IMR-90 (cell line): ENCODE results near the gene MSI2. TPM values are rescaled to one million over a fixed set of nuclear protein-coding genes. Genes with fewer than 3 reads are reported as not detected.

Experiments
- ATAC-seq: fragments of 200-7000 bp; cut with Tn5 transposase; 2 replicates; pipeline ENCODE4 v1.9.1; 2020; ENCODE audit warnings: low read depth, mild to moderate bottlenecking, moderate library complexity
- BruUV-seq: library from RNA; stranded (reverse); fragments of 400-500 nt; replicated peaks from 2 replicates; lab custom pipeline; 2021; lab: Mats Ljungman, UMichigan
- CTCF ChIA-PET: fragments of 300-600 bp; formaldehyde crosslinking; extraction: SDS; loops from one replicate; lab custom pipeline; 2021; ENCODE audit warnings: antibody characterized with exemption; lab: Yijun Ruan, JAX
- POLR2A ChIA-PET: fragments of 300-600 bp; sonication (Branson Sonifier 250); formaldehyde crosslinking; loops from one replicate; lab custom pipeline; 2022; ENCODE audit warnings: antibody characterized with exemption; ENCODE audit not compliant: unreplicated experiment; lab: Charles Lee
- DNase-seq: peaks from one replicate; pipeline ENCODE4 v3.0.0; 2013
- H2AFZ ChIP-seq: replicated peaks from 2 replicates; pipeline ENCODE3; 2013; ENCODE audit warnings: low read length, mild to moderate bottlenecking; ENCODE audit not compliant: poor library complexity
- H2AK5ac ChIP-seq: 2 replicates; pipeline ENCODE4 v1.6.1; 2013; ENCODE audit warnings: low read depth, low read length, inconsistent platforms
- H2AK9ac ChIP-seq: replicated peaks from 2 replicates; pipeline ENCODE3; 2013; ENCODE audit warnings: mild to moderate bottlenecking, low read depth, low read length, moderate library complexity; ENCODE audit not compliant: poor library complexity
- H2BK120ac ChIP-seq: 2 replicates; pipeline ENCODE4 v1.6.1; 2013; ENCODE audit warnings: low read depth, low read length, inconsistent platforms
- H2BK15ac ChIP-seq: 3 replicates; pipeline ENCODE4 v1.6.1; 2013; ENCODE audit warnings: low read depth, low read length, inconsistent platforms
- H2BK20ac ChIP-seq: 2 replicates; pipeline ENCODE4 v1.6.1; 2013; ENCODE audit warnings: low read depth, mild to moderate bottlenecking, inconsistent platforms, low read length, moderate library complexity
- H2BK5ac ChIP-seq: 2 replicates; pipeline ENCODE4 v1.6.1; 2013; ENCODE audit warnings: mild to moderate bottlenecking, low read depth, low read length, inconsistent platforms; ENCODE audit not compliant: poor library complexity, severe bottlenecking
- H3K14ac ChIP-seq: replicated peaks from 2 replicates; pipeline ENCODE4 v1.6.1; 2013; ENCODE audit warnings: low read depth, low read length, inconsistent platforms
- H3K18ac ChIP-seq: 2 replicates; pipeline ENCODE4 v1.6.1; 2013; ENCODE audit warnings: low read depth, low read length, control low read depth
- H3K23ac ChIP-seq: 2 replicates; pipeline ENCODE4 v1.6.1; 2013; ENCODE audit warnings: low read depth, low read length, inconsistent platforms
- H3K27ac ChIP-seq: 2 replicates; pipeline ENCODE4 v1.5.1; 2013; ENCODE audit warnings: mild to moderate bottlenecking, control low read depth, low read length; ENCODE audit not compliant: insufficient read depth
- H3K27me3 ChIP-seq: 2 replicates; pipeline ENCODE4 v1.6.1; 2013; ENCODE audit warnings: low read length; ENCODE audit not compliant: control insufficient read depth, insufficient read depth
- H3K36me3 ChIP-seq: 2 replicates; pipeline ENCODE4 v1.6.1; 2013; ENCODE audit warnings: low read length, mixed read lengths; ENCODE audit not compliant: control insufficient read depth, insufficient read depth
- H3K4ac ChIP-seq: 2 replicates; pipeline ENCODE4 v1.6.1; 2013; ENCODE audit warnings: low read depth, low read length, inconsistent platforms
- H3K4me1 ChIP-seq: 2 replicates; pipeline ENCODE4 v1.6.1; 2013; ENCODE audit warnings: low read length, mixed read lengths; ENCODE audit not compliant: control insufficient read depth, insufficient read depth
- H3K4me2 ChIP-seq: 2 replicates; pipeline ENCODE4 v1.6.1; 2013; ENCODE audit warnings: low read depth, mild to moderate bottlenecking, control low read depth, low read length, moderate library complexity
- H3K4me3 ChIP-seq: 2 replicates; pipeline ENCODE4 v1.5.1; 2013; ENCODE audit warnings: low read depth, mild to moderate bottlenecking, control low read depth, low read length, moderate library complexity; ENCODE audit not compliant: insufficient read depth
- H3K56ac ChIP-seq: 2 replicates; pipeline ENCODE4 v1.6.1; 2013; ENCODE audit warnings: low read length, inconsistent platforms; ENCODE audit not compliant: insufficient read depth; ENCODE audit errors: extremely low read depth
- H3K79me1 ChIP-seq, 2 experiments: 2 replicates each; pipeline ENCODE4 v1.6.1; 2013; ENCODE audit warnings: low read length in 2 of 2, inconsistent platforms in 1 of 2, low read depth in 1 of 2
- H3K9ac ChIP-seq: 2 replicates; pipeline ENCODE4 v1.6.1; 2013; ENCODE audit warnings: low read depth, low read length, control low read depth
- H3K9me1 ChIP-seq: 2 replicates; pipeline ENCODE4 v1.6.1; 2013; ENCODE audit warnings: low read length, inconsistent platforms; ENCODE audit not compliant: insufficient read depth
- H3K9me3 ChIP-seq: 2 replicates; pipeline ENCODE4 v1.6.1; 2013; ENCODE audit warnings: low read length; ENCODE audit not compliant: control insufficient read depth, insufficient read depth
- H4K20me1 ChIP-seq: 2 replicates; pipeline ENCODE4 v1.6.1; 2013; ENCODE audit warnings: low read length, inconsistent platforms; ENCODE audit not compliant: insufficient read depth
- H4K5ac ChIP-seq: 2 replicates; pipeline ENCODE4 v1.6.1; 2013; ENCODE audit warnings: mild to moderate bottlenecking, low read depth, low read length, control low read depth
- H4K8ac ChIP-seq, 2 experiments: 2 replicates each; pipeline ENCODE4 v1.6.1; 2013; ENCODE audit warnings: low read depth in 2 of 2, low read length in 2 of 2, control low read depth in 1 of 2, inconsistent platforms in 1 of 2
- H4K91ac ChIP-seq: 2 replicates; pipeline ENCODE4 v1.6.1; 2013; ENCODE audit warnings: low read depth, low read length, inconsistent platforms; ENCODE audit not compliant: insufficient read depth
- BHLHE40 ChIP-seq: fragments of 150-350 bp; IDR thresholded peaks from 2 replicates; pipeline ENCODE4 v1.6.1; 2016; ENCODE audit warnings: mild to moderate bottlenecking, low read depth, low read length
- CEBPB ChIP-seq: IDR thresholded peaks from 2 replicates; pipeline ENCODE4 v1.6.1; 2012; ENCODE audit warnings: low read depth, low read length, improper control_type of control experiment
- CHD1 ChIP-seq: IDR thresholded peaks from 2 replicates; pipeline ENCODE4 v1.6.1; 2012; ENCODE audit warnings: low read depth, low read length, improper control_type of control experiment
- ELK1 ChIP-seq: fragments of 150-350 bp; IDR thresholded peaks from 2 replicates; pipeline ENCODE4 v1.6.1; 2016; ENCODE audit warnings: low read depth, mild to moderate bottlenecking, low read length, moderate library complexity, borderline replicate concordance
- MAFK ChIP-seq: IDR thresholded peaks from 2 replicates; pipeline ENCODE4 v1.6.1; 2012; ENCODE audit warnings: low read depth, low read length, improper control_type of control experiment
- MAZ ChIP-seq: IDR thresholded peaks from 2 replicates; pipeline ENCODE4 v1.6.1; 2012; ENCODE audit warnings: low read depth, mild to moderate bottlenecking, low read length, improper control_type of control experiment, moderate library complexity, borderline replicate concordance
- MXI1 ChIP-seq: IDR thresholded peaks from 2 replicates; pipeline ENCODE4 v1.6.1; 2012; ENCODE audit warnings: low read depth, mild to moderate bottlenecking, low read length, moderate library complexity, borderline replicate concordance
- NFE2L2 ChIP-seq: fragments of 150-350 bp; IDR thresholded peaks from 2 replicates; pipeline ENCODE4 v1.6.1; 2016; ENCODE audit warnings: low read depth, mild to moderate bottlenecking, low read length
- POLR2A ChIP-seq: IDR thresholded peaks from 2 replicates; pipeline ENCODE4 v1.6.1; 2012; ENCODE audit warnings: mild to moderate bottlenecking, low read depth, low read length
- RAD21 ChIP-seq: IDR thresholded peaks from 2 replicates; pipeline ENCODE4 v1.6.1; 2012; ENCODE audit warnings: low read length, improper control_type of control experiment
- RCOR1 ChIP-seq: IDR thresholded peaks from 2 replicates; pipeline ENCODE4 v1.6.1; 2012; ENCODE audit warnings: mild to moderate bottlenecking, low read length, improper control_type of control experiment; ENCODE audit not compliant: insufficient replicate concordance
- RFX5 ChIP-seq: IDR thresholded peaks from 2 replicates; pipeline ENCODE4 v1.8.0; 2012; ENCODE audit warnings: low read depth, mild to moderate bottlenecking, low read length, moderate library complexity
- SMC3 ChIP-seq: fragments of 150-350 bp; IDR thresholded peaks from 2 replicates; pipeline ENCODE4 v1.6.1; 2016; ENCODE audit warnings: low read depth, mild to moderate bottlenecking, antibody characterized with exemption, low read length, moderate library complexity
- USF2 ChIP-seq: fragments of 150-350 bp; IDR thresholded peaks from 2 replicates; pipeline ENCODE4 v1.6.1; 2017; ENCODE audit warnings: mild to moderate bottlenecking, antibody characterized with exemption, low read length, low read depth
- WGBS, 2 experiments: methylation state at CpG; one replicate each; pipeline versions ENCODE4 v1.1.5 to v1.1.7; 2013; ENCODE audit warnings: missing lambda C conversion rate in 2 of 2; ENCODE audit not compliant: insufficient read length in 1 of 2; ENCODE audit errors: extremely low coverage in 2 of 2; 5-methylcytosine and 5-hydroxymethylcytosine counted together
- dilution Hi-C: fragments of 300-500 bp; cut with HindIII; formaldehyde crosslinking; loops from one replicate; pipeline ENCODE4 v1.14.3; 2018; ENCODE audit warnings: low sequenced_read_pairs; ENCODE audit not compliant: unreplicated experiment
- in situ Hi-C: fragments of 300-500 bp; cut with MboI; formaldehyde crosslinking; loops from 3 replicates; pipeline ENCODE4 v1.14.3; 2019; ENCODE audit warnings: low sequenced_read_pairs, inconsistent platforms, mixed read lengths
- intact Hi-C: fragments of 100-400 bp; cut with micrococcal nuclease; formaldehyde crosslinking; loops from 2 replicates; pipeline ENCODE4 v1.10.0; 2022
- polyA plus RNA-seq, 3 experiments: library from polyadenylated mRNA; depleted of rRNA; stranded (reverse); fragments of >200 nt; gene quantifications; 2 replicates each; pipeline ENCODE4 v1.2.3, GENCODE V29; 2012; ENCODE audit warnings: low replicate concordance in 1 of 3
- total RNA-seq: library from RNA; depleted of rRNA; stranded (reverse); fragments of >200 nt; gene quantifications from 2 replicates; pipeline ENCODE4 v1.2.3, GENCODE V29; 2012

The MSI2 gene
- total and polyA plus RNA-seq, 2 of the 4 experiments (the other 2 are of a cell fraction): 13.0 to 16.0 TPM

DNA sequence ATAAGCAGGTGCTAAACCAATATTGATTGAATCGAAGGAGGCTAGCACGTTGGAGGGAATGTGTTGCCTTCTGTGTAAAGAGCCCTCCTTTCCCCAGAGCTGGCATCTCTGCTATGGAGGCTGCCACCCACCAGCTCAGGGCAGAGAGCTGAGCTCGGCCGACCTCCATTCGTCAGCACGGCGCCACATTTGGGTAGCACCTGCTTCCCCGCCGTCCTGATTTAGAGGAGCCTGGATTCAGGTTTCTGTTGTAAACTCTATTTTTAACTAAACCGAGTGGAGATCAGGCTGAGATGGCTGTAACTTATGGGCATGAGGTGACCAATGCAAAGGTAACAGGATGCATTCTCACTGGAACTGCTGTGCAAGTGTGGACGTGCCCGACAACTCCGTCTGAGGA, 316.3 kb downstream of the MSI2 start:
- no peak overlapping the region for H2BK120ac ChIP-seq
- dilution Hi-C loops (no loop called here), intact Hi-C loops (no loop called here), in situ Hi-C loops (no loop called here)
- no peak overlapping the region for H4K91ac ChIP-seq
- CTCF ChIA-PET: no interaction called here
- H2BK20ac ChIP-seq: no peak overlapping the region
- H3K79me1 ChIP-seq: no peaks in the 10 kb centered on the region
- no peak overlapping the region for H3K14ac ChIP-seq
- H3K4me1 ChIP-seq: peaks cover 2% of the 10 kb centered on the region; the same call in 1 of the 2 replicates
- ATAC-seq (no peak), DNase-seq (no peak)
- no peak overlapping the region for H3K4me3 ChIP-seq
- no peaks in the 10 kb centered on the region for H3K36me3 ChIP-seq
- H4K8ac ChIP-seq: no peak overlapping the region
- no peak overlapping the region for H2AK5ac ChIP-seq
- H3K4me2 ChIP-seq: no peak overlapping the region
- TF ChIP-seq CEBPB: no peak
- TF ChIP-seq USF2: no peak
- TF ChIP-seq MXI1: no peak
- TF ChIP-seq RCOR1: no peak
- TF ChIP-seq POLR2A: no peak
- no peak for TF ChIP-seq CHD1
- TF ChIP-seq MAZ: no peak
- no peak for TF ChIP-seq RFX5
- TF ChIP-seq MAFK: no peak
- no peak for TF ChIP-seq NFE2L2
- TF ChIP-seq SMC3: no peak
- no peak for TF ChIP-seq ELK1
- TF ChIP-seq RAD21: no peak
- no peak for TF ChIP-seq BHLHE40
- H3K56ac ChIP-seq: no peak overlapping the region
- H4K20me1 ChIP-seq: no peaks in the 10 kb centered on the region
- no peak overlapping the region for H2BK5ac ChIP-seq
- H3K18ac ChIP-seq: no peak overlapping the region
- POLR2A ChIA-PET: no interaction called here
- no peak overlapping the region for H2AK9ac ChIP-seq
- H2BK15ac ChIP-seq: no peak overlapping the region
- BruUV-seq: no TSS peak
- 91% methylated on average over 5 of the region's 13 CpGs; no CpG with 5 or more reads in 1 of the 2 experiments for WGBS, 2 experiments
- H3K9me3 ChIP-seq: no peaks in the 10 kb centered on the region
- H2AFZ ChIP-seq: no peak overlapping the region
- H3K4ac ChIP-seq: no peak overlapping the region
- no peak overlapping the region for H3K9ac ChIP-seq
- no peak overlapping the region for H4K5ac ChIP-seq
- no peaks in the 10 kb centered on the region for H3K27me3 ChIP-seq
- H3K23ac ChIP-seq: no peak overlapping the region
- no peaks in the 10 kb centered on the region; the same call in 1 of the 2 replicates for H3K9me1 ChIP-seq
- no peak overlapping the region for H3K27ac ChIP-seq
